HTR-8/SVneo (cell line): ENCODE measurements around the gene TNFAIP8L1.
"Not testable (repeated sequence)": the region's sequence is repeated elsewhere in the genome, so short reads cannot be mapped to it uniquely, and the experiment has no call there.

Experiments used
- DNase-seq: peaks from one replicate; pipeline ENCODE4 v3.0.0; 2011; ENCODE audit warnings: low spot score, mixed read lengths; ENCODE audit not compliant: insufficient read length
- FAIRE-seq: peaks from 2 replicates; lab custom pipeline; 2011; peaks lifted over from hg19 to GRCh38; lab: Jason Lieb, UNC

Gene TNFAIP8L1

DNA sequence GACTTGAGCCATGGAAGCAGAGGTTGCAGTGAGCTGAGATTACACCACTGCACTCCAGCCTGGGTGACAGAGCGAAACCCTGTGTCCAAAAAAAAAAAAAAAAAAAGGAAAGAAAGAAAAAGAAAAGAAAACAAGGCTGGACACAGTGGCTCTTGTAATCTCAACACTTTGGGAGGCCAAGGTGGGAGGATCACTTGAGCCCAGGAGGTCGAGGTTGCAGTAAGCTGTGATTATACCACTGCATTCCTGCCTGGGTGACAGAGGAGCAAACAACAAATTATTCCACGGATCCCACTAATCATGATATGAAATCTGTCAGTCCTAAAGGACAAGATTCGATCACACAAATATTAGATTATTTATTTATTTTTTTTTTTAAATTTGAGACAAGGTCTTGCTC, 33.9 kb downstream of the TNFAIP8L1 start:
- DNase-seq (no peak), FAIRE-seq (no peak)

DNA sequence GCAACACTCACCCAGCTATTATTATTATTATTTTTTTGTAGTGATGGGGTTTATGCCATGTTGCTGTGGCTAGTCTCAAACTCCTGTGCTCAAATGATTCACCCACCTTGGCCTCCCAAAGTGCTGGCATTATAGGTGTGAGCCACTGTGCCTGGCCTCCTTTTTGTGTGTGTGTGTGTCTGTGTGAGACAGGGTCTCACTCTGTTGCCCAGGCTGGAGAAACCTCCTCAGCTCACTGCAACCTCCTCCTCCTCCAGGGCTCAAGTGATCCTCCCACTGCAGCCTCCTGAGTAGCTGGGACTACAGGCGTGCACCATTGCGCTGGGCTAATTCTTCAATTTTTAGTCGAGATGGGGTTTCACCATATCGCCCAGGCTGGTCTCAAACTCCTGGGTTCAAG, 34.4 kb downstream of the TNFAIP8L1 start:
- FAIRE-seq = no peak
- DNase-seq = no peak

DNA sequence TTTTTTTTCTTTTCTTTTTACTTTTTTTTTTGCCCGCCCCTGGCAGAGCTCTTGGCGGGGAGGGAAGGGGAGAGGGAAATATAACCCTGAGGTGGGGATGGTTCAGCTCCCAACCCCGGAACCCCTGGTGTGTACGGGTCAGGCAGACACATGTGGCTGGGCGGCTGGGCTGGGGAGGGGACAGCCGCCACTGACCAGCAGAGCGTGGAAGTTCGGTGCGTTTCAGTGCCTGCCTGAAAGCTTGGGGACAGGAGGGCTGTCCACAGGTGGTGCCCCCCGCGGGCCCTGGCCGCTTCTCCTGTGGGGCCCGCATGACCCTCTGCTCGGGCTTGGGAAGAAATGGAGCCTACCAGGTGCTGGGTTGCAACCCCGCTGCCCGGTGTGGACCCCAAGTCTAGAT, 36.0 kb downstream of the TNFAIP8L1 start:
- DNase-seq (no peak), FAIRE-seq (no peak)

DNA sequence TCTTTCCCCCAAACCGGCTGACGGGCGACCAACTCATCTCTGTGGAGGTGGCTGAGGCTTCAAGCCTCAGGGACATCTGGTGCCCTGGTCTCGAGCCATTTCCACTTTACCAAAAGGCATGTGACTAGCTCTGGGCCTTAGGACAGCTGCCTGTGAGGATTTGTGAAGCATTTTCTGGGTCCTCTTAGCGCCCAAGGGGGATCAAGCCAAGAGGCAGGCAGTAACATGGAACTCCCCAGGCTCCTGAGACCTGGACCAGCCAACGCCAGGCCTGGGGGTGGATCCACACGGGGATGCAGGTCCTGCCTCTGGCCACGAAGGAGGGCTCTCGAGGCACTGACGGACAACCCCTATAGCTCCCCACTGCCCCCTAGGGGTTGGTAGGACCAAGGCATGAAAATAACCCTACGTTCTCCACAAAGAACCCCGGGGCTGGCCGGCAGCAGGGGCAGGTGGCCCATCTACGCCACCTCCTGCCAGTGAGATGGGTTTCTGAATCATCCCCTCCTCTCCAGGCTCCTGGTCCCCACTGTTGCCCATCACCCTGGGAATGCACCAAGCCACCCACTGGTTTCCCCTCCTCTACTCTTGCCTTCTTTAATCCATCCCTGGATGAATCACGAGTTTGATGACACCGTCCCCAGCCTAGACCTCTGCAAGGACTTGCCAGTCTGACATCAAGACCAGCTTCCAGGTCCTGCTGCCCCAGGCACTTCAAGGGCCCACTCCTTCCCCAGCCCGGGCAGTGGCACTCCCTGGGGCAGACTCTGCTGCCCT, 37.8 kb downstream of the TNFAIP8L1 start:
- FAIRE-seq = no peak
- peak; percentile 28 for DNase-seq

DNA sequence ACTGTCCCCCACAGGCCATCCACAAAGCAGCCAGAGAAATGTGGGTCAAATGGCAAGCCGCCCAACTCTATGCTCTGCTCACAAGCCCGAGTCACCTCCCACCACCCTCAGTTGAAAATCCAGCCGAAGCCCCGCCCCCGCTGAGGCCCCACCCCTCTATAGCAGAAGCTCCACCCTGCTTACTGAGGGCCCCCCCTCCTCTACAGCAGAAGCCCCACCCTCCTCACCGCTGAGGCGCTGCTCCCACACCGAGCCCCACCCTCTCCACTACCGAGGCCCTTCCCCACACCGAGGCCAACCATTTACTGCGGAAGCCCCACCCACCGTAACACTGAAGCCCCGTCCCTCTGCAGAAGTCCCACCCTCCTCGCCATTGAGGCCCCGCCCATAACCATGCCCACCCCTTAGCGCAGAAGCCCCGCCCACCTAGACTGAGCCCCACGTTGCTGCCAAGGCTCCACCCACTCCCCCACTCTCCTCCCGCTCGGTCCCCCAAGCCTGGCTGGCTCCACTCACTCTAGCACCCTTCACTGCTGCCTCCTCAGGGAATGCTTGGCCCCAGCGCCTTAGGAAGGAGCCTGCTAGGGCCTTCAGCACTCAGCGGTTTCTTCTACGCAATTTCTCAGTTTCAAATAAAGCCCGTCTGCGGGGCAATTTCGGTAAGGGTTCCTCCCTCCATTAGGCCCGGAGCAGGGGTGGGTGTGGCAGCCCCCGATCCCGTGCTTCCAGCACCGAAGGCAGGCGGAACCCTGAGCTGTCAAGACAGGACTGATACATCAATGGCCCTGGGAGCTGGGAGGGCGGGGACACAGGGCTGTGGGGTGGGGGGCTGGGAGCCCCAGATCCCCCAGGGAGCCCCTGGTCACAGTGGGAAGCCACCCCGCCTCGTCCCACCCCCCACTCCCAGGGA, 39.8 kb downstream of the TNFAIP8L1 start:
- no peak for DNase-seq
- no peak for FAIRE-seq

DNA sequence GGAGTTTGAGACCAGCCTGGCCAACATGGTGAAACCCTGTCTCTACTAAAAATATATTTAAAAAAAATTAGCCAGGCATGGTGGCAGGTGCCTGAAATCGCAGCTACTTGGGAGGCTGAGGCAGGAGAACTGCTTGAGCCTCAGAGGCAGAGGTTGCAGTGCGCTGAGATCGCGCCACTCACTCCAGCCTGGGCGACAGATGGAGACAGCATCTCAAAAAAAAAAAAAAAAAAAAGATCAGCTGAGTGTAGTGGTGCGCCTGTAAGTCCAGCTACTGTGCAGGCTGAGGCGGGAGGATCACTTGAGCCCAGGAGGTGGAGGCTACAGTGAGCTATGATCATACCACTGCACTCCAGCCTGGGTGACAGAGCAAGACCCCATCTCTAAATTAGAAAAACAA, 40.7 kb downstream of the TNFAIP8L1 start:
- FAIRE-seq, DNase-seq: not testable (repeated sequence)

DNA sequence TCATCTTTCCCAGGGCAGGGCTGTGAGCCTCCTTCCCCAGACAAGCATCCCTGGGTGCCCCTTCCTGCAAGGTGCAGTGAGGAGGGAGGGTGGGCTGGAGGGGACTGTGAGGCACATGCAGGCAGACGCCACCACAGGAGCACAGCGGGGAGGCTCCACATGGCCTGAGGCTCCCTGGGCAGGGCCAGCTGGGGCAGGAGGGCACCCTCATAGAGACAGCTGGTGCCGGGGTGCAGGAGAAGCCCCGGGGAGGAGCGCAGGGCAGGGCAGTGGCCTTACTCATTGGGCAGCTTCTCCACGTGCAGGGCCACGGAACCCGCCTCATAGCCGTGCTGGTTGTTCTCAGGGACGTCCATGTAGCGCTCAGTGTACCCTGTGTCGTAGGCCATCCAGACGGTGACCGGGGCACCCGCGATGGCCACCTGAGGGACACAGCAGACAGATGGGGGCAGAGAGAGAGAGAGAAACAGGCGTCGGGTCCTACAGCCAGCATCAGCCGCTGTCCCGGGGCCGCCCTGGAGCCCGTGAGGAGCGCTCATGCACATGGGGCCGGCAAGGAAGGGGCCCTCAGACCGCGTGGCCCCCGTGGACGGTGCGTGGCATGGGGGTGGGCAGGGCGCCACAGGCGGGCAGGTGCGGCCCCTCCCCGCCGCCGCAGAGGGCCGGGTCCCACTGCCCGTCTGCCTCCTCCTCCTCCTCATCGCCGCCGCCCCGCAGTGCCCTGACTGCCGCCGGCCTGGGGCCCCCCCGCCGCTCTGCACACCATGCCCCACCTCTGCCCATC, 43.3 kb downstream of the TNFAIP8L1 start:
- FAIRE-seq (no peak), DNase-seq (no peak)

DNA sequence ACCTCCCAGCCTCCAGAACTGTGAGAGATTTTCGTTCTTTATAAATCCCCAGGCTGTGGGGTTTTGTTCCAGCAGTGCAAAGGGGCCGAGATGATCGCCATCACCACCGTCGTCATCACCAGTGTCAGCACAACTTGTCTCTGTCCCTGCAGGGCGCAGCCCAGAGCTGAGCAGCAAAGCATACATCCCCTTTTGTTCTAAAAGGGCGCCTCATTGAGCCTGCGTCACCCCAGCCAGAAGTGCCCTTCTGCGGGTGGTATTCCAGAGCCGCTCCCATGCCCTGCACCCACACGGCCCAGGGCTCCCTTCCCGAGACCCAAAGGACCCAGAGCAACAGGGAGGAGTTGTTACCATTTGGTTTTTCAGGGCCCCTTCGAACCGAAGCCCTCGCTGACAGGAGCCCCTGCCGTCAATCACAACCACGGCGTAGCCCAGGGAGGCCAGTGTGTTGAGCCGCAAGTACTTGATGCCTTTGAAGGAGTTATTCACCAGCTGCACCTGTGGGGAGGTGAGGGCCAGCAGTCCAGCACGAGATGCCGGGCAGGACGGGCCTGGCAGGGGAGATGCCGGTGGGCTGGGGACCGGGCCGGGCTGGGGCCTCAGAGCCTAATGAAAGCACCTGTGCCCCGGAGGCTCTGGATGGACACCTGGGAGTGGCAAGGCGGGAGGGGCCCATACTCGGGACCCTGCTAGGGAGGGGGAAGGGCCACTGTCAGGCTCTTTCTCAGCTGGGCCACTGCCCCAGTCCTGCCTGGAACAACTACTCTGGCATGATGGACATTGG, 45.2 kb downstream of the TNFAIP8L1 start:
- DNase-seq (no peak), FAIRE-seq (no peak)

DNA sequence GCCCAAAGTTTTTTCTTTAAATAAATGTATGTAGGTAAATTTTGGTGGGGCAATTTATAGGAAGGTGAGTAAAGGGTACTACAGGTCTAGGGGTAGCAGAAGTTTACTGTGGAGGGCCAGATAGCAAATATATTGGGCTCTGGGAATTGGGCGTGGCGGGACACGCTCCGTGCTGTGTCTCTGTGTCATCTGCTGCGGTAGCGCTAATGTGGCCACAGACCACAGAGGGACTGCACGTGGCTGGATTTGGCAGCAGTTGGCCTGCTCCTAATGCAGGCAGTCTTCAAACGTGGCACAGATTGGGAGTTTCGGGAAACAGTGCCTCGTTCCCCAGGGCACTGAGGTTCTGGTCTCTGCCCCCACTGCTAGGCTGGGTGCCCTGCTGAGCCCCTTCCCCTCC, 47.4 kb downstream of the TNFAIP8L1 start:
- DNase-seq = no peak
- FAIRE-seq = no peak

DNA sequence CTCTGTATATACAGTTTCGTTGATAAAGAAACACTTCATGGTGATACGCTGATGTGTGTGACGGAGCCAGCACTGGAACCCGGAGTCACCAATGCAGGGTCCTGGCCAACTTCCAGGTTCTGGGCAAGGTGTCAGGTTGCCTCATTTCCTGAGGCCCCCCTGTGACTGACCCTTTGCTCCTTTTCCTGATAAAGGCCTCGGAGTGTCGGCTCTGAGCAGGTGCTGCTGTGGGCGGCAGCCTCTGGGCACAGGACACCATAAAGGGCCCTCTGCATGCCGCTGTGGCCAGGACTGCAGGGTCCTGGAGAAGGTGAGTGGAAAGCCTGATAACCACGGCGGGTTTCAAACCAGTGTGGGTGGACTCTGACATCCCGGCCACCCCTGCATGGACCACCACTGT, 48.1 kb downstream of the TNFAIP8L1 start:
- no peak for DNase-seq
- no peak for FAIRE-seq

DNA sequence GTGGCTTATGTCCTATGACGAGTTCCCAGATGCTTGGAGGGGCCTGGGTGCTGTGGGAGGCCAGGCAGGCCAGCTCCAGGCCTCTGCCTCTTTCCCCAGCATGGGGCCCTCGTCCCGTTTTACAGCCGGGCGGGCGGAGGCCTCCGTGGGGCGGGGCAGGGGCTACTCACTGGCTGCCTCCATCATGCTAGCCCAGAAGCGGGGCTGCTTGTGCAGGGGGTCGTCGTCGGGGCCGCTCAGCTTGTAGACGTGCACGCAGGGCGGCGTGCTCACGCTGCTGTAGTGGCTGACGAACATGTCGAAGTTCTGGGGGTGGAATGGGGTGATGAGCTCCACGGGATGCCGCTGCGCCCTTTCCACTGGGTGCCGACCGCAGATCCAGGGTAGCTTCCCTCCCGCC, 49.3 kb downstream of the TNFAIP8L1 start:
- FAIRE-seq = no peak
- DNase-seq = no peak

DNA sequence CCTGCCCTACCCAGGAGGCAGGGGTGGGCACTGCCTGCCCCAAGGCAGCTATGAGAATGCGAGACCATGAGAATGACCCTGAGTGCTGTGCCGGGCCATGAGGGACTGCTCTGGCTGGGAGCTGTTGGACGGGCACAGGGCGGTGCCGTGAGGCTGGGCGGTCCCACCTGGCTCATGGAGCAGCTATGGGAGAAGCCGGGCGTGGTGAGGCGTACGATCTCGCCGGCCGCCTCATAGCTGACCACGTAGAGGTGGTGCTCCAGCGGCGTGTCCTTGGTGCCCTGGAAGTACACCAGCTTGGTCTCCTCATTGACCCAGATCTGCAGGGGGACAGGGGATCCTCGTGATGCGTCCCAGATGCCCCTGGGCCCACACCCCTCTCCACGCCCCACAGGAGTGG, 50.1 kb downstream of the TNFAIP8L1 start:
- no peak for DNase-seq
- no peak for FAIRE-seq

DNA sequence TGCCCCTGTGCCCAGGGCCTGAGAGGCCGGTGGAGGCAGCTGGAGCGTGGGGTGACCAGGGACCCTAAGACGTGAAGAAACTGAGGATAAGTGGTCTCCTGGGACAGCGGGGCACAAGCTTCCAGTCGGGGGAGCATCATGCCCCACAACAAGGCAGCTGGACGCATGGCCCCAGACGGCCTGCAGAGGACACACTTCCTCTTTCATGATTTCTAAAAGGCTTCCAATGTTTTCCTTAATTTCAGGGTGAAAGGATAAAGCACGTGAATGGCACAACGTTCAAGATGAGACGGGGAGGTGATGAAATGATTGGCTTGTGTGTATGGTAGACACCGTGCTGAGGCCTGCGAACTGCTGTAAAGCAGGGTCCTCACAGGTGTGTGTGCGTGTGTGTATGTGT, 51.0 kb downstream of the TNFAIP8L1 start:
- FAIRE-seq (no peak), DNase-seq (no peak)

DNA sequence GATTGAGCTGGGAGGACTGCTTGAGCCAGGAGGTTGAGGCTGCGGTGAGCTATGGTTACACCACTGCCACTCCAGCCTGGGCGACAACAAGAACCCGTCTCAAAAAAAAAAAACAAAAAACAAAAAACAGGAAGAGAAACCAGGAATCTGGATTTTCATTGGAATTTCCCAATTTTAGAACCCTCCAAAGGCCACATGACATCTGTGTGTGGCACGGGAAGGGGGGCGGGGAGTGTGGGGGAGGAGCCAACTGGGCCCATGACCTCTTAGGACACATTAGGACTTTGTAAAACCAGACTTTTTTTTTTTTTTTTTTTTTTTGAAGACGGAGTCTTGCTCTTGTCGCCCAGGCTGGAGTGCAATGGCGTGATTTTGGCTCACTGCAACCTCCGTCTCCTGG, 52.1 kb downstream of the TNFAIP8L1 start:
- no peak for FAIRE-seq

DNA sequence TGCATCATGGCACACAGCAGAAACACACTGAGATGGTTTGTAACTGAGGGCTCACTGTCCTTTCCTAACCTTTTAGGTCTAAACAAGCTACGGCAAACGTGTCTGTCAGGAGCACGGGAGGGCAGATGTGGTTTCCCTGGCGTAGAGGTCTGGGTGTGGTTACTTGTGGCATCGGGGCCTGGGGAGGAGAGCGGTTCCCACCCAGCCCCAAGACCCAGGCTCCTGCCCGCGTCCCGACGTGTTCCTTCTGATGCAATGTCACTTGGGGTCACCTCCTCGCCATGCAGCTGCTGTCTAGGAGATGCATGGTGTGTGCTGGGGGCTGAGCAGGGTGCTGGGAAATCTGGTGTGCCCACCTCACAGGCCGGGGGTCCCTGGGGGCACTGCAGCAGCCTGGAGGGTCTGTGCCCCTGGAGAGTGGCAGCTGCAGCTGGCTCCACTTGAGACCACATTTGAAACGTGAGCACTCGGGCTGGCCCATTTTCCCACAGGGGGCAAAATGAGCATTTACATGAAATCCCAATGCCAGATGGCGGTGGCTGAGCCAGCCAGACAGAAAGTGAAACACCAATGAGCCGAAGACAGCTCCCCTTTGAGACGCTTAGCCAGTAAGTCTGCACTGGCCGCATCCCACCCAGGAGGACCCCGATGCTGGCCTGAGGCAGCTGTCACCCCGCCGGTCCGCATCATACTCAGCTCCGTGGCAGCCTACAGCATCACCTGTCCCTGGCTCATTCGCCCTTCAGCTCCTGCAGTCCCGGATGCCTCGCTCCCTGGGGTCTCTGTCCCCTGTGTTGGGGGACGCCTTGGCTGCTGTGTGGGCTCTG, 53.1 kb downstream of the TNFAIP8L1 start:
- no peak for FAIRE-seq
- DNase-seq = no peak

More for the DNA sequence above, 52.1 kb downstream of the TNFAIP8L1 start:
- no peak for DNase-seq

DNA sequence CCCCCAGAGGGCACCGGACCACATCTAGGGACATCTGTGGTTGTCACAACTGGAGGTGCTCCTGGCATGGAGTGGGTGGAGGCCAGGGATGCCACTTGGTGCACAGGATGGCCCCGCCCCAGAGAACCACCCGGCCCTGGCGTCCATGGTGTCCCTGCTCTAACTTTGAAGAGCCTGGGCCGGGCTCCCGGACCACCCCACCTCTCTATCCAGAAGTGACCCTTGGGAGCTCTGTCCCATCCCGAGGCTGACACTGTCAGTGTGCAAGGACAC, 53.7 kb downstream of the TNFAIP8L1 start:
- FAIRE-seq (no peak), DNase-seq (no peak)

DNA sequence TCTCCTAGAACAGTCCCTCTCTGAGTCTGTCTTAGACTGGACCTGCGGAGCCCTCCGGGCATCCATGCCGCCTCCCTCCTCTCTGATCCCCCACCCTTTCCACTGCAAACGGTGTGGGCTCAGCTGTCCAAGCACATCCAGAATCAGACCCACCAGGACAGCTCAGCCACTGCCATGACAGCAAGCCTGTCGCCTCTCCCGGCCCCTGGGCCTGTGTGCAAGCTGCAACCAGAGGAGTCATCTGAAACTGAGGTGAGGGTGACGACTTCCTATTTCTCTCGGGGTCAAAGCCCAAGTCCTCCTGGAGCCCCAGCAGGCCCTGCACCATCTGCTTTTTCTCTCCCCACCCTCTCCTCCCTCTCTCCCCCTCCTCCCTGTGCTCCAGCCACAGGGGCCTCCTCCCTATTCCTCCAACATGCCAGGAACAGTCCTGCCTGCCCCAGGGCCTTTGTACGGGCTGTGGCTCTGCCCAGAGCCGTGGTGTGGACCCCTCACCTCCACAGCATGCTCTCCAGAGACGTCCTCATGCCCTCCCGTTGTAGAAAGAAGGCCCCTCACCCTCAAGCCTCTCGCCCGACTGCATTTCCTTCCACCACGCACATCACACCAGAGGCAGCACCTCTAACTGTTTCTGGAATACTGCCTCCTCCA, 54.3 kb downstream of the TNFAIP8L1 start:
- FAIRE-seq (no peak), DNase-seq (no peak)

DNA sequence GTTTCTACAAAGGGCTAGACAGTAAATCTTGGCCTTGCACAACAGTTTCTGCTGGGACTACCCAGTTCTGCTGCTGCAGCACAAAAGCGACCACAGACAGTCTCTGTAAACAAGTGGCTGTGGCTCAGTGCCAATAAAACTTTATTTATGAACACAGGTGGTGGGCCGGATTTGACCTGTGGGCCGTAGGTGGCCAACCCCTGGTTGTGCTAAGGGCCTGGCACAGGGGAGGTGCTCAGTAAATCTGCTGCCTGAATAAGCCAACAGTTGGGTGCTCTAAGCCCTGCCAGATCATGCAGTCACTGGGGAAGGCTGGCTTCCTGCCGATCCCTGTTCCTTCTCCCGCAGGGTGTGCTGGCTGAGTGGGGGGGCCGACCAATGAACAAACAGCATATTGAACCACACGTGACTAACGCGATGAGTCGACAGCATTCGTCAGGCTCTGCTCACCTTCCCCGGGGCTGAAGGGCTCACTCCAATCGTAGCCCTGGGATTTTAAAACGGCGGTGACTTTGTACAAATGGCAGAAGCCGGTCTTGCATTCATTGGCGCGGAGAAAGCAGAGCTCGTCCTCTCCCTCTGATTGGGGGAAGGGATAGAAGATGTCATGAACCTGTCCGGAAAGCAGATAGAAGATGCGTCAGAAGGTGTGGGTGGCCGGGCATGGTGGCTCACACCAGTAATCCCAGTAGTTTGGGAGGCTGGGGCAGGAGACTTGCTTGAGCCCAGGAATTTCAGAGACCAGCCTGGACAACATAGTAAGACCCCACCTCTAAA, 55.1 kb downstream of the TNFAIP8L1 start:
- DNase-seq = peak; percentile 84
- peak; percentile 96 for FAIRE-seq
